ENCODE data around the gene TOGARAM2. TPM values are rescaled to one million over a fixed set of nuclear protein-coding genes. Genes with fewer than 3 reads are reported as not detected.

Gene TOGARAM2
- total RNA-seq, 1 experiment from 2014 or later = 0.61 TPM

- intact Hi-C loops (cut with micrococcal nuclease; ENCODE audit: unreplicated experiment) = no loop called here
- ChIA-PET POLR2A (no interaction called here), CTCF (no interaction called here)
- Histone ChIP-seq H3K4me1 (peaks cover 12% of the 10 kb centered on the region), H3K9me3 (no peaks in the 10 kb centered on the region), H3K27me3 (replicated peaks; ENCODE audit: control insufficient read depth, insufficient read depth, low read length) (no peaks in the 10 kb centered on the region), H3K36me3 (ENCODE audit: control insufficient read depth, insufficient read depth, low read length) (no peaks in the 10 kb centered on the region), H3K4me3 (ENCODE audit: low read depth, low read length) (no peak overlapping the region)
- H3K36me3 Mint-ChIP-seq (ENCODE audit: insufficient read depth, unreplicated experiment) = no peaks in the 10 kb centered on the region
- no TSS peak for BruUV-seq (replicated peaks)
- no peaks in the 10 kb centered on the region for H3K27me3 Mint-ChIP-seq (ENCODE audit: insufficient read depth, unreplicated experiment)
- H3K9me3 Mint-ChIP-seq (ENCODE audit: unreplicated experiment) = no peaks in the 10 kb centered on the region
- H3K27ac Mint-ChIP-seq (ENCODE audit: unreplicated experiment) = no peak overlapping the region
- H3K4me1 Mint-ChIP-seq (ENCODE audit: low read depth, unreplicated experiment) = peaks cover 12% of the 10 kb centered on the region
- no peak for DNase-seq
- no peak for TF ChIP-seq CTCF (IDR thresholded peaks at IDR 0.05; ENCODE audit: insufficient read depth in 1 of 2, low read depth in 1 of 2, low read length in 1 of 2, severe bottlenecking in 1 of 2, unreplicated experiment in 1 of 2)
- H3K4me3 Mint-ChIP-seq (ENCODE audit: unreplicated experiment) = no peak overlapping the region
Observed at GRCh38 chr2:29066997-29067605, 86.0 kb downstream of the TOGARAM2 start.

GRCh38 chr2:29068513-29068912 is 87.4 kb downstream of the TOGARAM2 start:
- H3K36me3 ChIP-seq (ENCODE audit: control insufficient read depth, insufficient read depth, low read length) = no peaks in the 10 kb centered on the region
- intact Hi-C loops (cut with micrococcal nuclease; ENCODE audit: unreplicated experiment) = no loop called here
- Mint-ChIP-seq H3K36me3 (ENCODE audit: insufficient read depth, unreplicated experiment) (no peaks in the 10 kb centered on the region), H3K4me1 (ENCODE audit: low read depth, unreplicated experiment) (peaks cover 11% of the 10 kb centered on the region), H3K4me3 (ENCODE audit: unreplicated experiment) (no peak overlapping the region), H3K9me3 (ENCODE audit: unreplicated experiment) (no peaks in the 10 kb centered on the region), H3K27me3 (ENCODE audit: insufficient read depth, unreplicated experiment) (no peaks in the 10 kb centered on the region), H3K27ac (ENCODE audit: unreplicated experiment) (no peak overlapping the region)
- ChIA-PET POLR2A (no interaction called here), CTCF (interaction anchor here (1.2 kb wide), 1 partner anchor 140 kb away, joined by 3 read pairs; no protein-coding TSS in a partner anchor)
- DNase-seq = no peak
- no peak overlapping the region for H3K4me3 ChIP-seq (ENCODE audit: low read depth, low read length)
- peaks cover 12% of the 10 kb centered on the region for H3K4me1 ChIP-seq
- no peaks in the 10 kb centered on the region for H3K27me3 ChIP-seq (replicated peaks; ENCODE audit: control insufficient read depth, insufficient read depth, low read length)
- no peak for TF ChIP-seq CTCF (IDR thresholded peaks at IDR 0.05; ENCODE audit: insufficient read depth in 1 of 2, low read depth in 1 of 2, low read length in 1 of 2, severe bottlenecking in 1 of 2, unreplicated experiment in 1 of 2)
- BruUV-seq (replicated peaks) = no TSS peak
- no peaks in the 10 kb centered on the region for H3K9me3 ChIP-seq

- Mint-ChIP-seq H3K27ac (ENCODE audit: unreplicated experiment) (no peak overlapping the region), H3K9me3 (ENCODE audit: unreplicated experiment) (no peaks in the 10 kb centered on the region), H3K4me1 (ENCODE audit: low read depth, unreplicated experiment) (no peaks in the 10 kb centered on the region), H3K4me3 (ENCODE audit: unreplicated experiment) (no peak overlapping the region), H3K27me3 (ENCODE audit: insufficient read depth, unreplicated experiment) (no peaks in the 10 kb centered on the region), H3K36me3 (ENCODE audit: insufficient read depth, unreplicated experiment) (no peaks in the 10 kb centered on the region)
- Histone ChIP-seq H3K4me3 (ENCODE audit: low read depth, low read length) (no peak overlapping the region), H3K27me3 (replicated peaks; ENCODE audit: control insufficient read depth, insufficient read depth, low read length) (no peaks in the 10 kb centered on the region), H3K9me3 (no peaks in the 10 kb centered on the region), H3K36me3 (ENCODE audit: control insufficient read depth, insufficient read depth, low read length) (no peaks in the 10 kb centered on the region), H3K4me1 (no peaks in the 10 kb centered on the region)
- intact Hi-C loops (cut with micrococcal nuclease; ENCODE audit: unreplicated experiment) = no loop called here
- ChIA-PET CTCF (no interaction called here), POLR2A (no interaction called here)
- BruUV-seq (replicated peaks) = no TSS peak
- DNase-seq = no peak
- no peak for TF ChIP-seq CTCF (IDR thresholded peaks at IDR 0.05; ENCODE audit: insufficient read depth in 1 of 2, low read depth in 1 of 2, low read length in 1 of 2, severe bottlenecking in 1 of 2, unreplicated experiment in 1 of 2)
Observed at GRCh38 chr2:29070526-29070925, 89.4 kb downstream of the TOGARAM2 start.
